ENCODE measurements around the gene TMEM61.
"Not testable (repeated sequence)": the region's sequence is repeated elsewhere in the genome, so short reads cannot be mapped to it uniquely, and the experiment has no call there.

TMEM61 gene

GRCh38 chr1:55012661-55013060, 32.2 kb downstream of the TMEM61 start:
- Mint-ChIP-seq H3K4me1 (no peaks in the 10 kb centered on the region), H3K27me3 (peaks cover 15% of the 10 kb centered on the region), H3K9me3 (no peaks in the 10 kb centered on the region), H3K4me3 (no peak overlapping the region), H3K27ac (no peak overlapping the region), H3K36me3 (no peaks in the 10 kb centered on the region)
- no peak for DNase-seq (ENCODE audit: low spot score in 2 of 2)
- no peak for ATAC-seq (ENCODE audit: low read depth)

- Mint-ChIP-seq H3K4me3 (no peak overlapping the region), H3K4me1 (no peaks in the 10 kb centered on the region), H3K27ac (no peak overlapping the region), H3K27me3 (peaks cover 16% of the 10 kb centered on the region), H3K9me3 (no peaks in the 10 kb centered on the region), H3K36me3 (no peaks in the 10 kb centered on the region)
- DNase-seq (ENCODE audit: low spot score in 2 of 2) (no peak), ATAC-seq (ENCODE audit: low read depth) (no peak)
These were observed 34.7 kb downstream of the TMEM61 start for GRCh38 chr1:55015123-55015522.

GRCh38 chr1:55015731-55016620, 35.5 kb downstream of the TMEM61 start:
- Mint-ChIP-seq H3K9me3 (no peaks in the 10 kb centered on the region), H3K36me3 (no peaks in the 10 kb centered on the region), H3K4me1 (no peaks in the 10 kb centered on the region), H3K27me3 (peaks cover 16% of the 10 kb centered on the region), H3K27ac (no peak overlapping the region), H3K4me3 (no peak overlapping the region)
- ATAC-seq (ENCODE audit: low read depth) (no peak), DNase-seq (ENCODE audit: low spot score in 2 of 2) (no peak)

DNA sequence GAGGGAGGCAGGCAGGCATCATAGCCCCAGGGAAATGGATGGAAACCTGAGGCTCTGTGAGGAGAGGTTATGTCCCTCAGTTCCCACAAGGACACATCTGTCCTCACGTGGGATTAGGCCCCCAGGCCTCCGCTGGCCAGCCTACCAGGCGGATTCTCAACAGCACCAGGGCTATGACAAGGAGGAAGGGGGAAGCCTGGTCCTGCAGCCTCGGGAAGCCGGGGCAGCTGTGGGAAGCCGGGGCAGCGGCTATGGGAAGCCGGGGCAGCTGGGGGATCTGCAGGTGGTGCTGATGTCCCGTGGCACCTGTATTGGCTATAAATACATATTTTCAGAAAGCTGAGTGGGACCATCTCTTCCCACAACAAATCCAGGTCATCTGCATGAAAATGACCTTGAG, 38.0 kb downstream of the TMEM61 start:
- Mint-ChIP-seq H3K27ac (no peak overlapping the region), H3K36me3 (no peaks in the 10 kb centered on the region), H3K4me3 (no peak overlapping the region), H3K4me1 (peaks cover 4% of the 10 kb centered on the region), H3K27me3 (peaks cover 22% of the 10 kb centered on the region), H3K9me3 (no peaks in the 10 kb centered on the region)
- ATAC-seq (ENCODE audit: low read depth) (no peak), DNase-seq (ENCODE audit: low spot score in 2 of 2) (no peak)

DNA sequence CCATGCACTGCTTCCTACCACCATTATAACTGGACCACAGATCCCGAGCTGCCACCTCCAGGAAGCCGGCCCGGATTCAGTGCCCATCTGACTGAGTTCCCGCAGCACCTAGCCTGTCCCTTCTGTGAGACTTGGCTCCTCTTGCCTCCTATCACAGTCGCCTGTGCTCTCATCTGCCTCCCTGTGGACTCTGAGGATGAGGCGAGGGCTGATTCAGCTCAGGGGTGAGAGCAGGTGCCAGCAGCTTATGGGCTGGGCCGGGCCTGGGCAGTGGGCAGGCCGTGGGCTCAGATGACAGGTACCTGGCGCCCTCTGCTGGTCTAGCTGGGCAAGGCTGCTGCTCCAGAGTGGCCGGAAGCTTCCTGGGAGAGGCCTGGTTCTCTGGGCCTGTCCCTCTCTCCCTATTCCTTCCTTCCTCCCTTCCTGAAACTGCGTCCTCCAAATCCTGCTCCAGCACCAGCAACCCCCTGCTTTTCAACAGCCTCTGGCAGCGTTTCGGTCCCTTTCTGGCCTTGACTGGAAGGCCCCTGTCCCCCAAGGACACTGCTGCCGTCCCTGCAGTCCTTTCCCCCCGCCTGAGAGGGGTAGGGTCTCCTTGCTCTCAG, 41.6 kb downstream of the TMEM61 start:
- no peak overlapping the region for H3K4me3 Mint-ChIP-seq
- H3K27ac Mint-ChIP-seq: no peak overlapping the region
- H3K4me1 Mint-ChIP-seq: peaks cover 8% of the 10 kb centered on the region
- peaks cover 18% of the 10 kb centered on the region for H3K27me3 Mint-ChIP-seq
- ATAC-seq (ENCODE audit: low read depth) (peak; percentile 59), DNase-seq (ENCODE audit: low spot score in 2 of 2) (peak; percentile 20 to 41)
- H3K36me3 Mint-ChIP-seq: no peaks in the 10 kb centered on the region
- H3K9me3 Mint-ChIP-seq: no peaks in the 10 kb centered on the region

- peaks cover 15% of the 10 kb centered on the region for H3K27me3 Mint-ChIP-seq
- not testable (repeated sequence) for H3K9me3 Mint-ChIP-seq; DNase-seq (ENCODE audit: low spot score in 2 of 2); H3K4me3 Mint-ChIP-seq; H3K27ac Mint-ChIP-seq; ATAC-seq (ENCODE audit: low read depth); H3K36me3 Mint-ChIP-seq; H3K4me1 Mint-ChIP-seq
These were observed 43.7 kb downstream of the TMEM61 start for GRCh38 chr1:55024163-55024562.

- H3K9me3 Mint-ChIP-seq; H3K36me3 Mint-ChIP-seq; H3K4me1 Mint-ChIP-seq; H3K27ac Mint-ChIP-seq; H3K4me3 Mint-ChIP-seq; ATAC-seq (ENCODE audit: low read depth); DNase-seq (ENCODE audit: low spot score in 2 of 2): not testable (repeated sequence)
- H3K27me3 Mint-ChIP-seq: peaks cover 24% of the 10 kb centered on the region
These were observed 46.3 kb downstream of the TMEM61 start for GRCh38 chr1:55026682-55027081.

- not testable (repeated sequence) for ATAC-seq (ENCODE audit: low read depth); H3K9me3 Mint-ChIP-seq; H3K27ac Mint-ChIP-seq; H3K4me1 Mint-ChIP-seq; H3K36me3 Mint-ChIP-seq; DNase-seq (ENCODE audit: low spot score in 2 of 2); H3K4me3 Mint-ChIP-seq
- peaks cover 23% of the 10 kb centered on the region for H3K27me3 Mint-ChIP-seq
These were observed 50.7 kb downstream of the TMEM61 start for GRCh38 chr1:55031098-55031497.

GRCh38 chr1:55033265-55033614, 52.8 kb downstream of the TMEM61 start:
- Mint-ChIP-seq H3K4me3 (no peak overlapping the region), H3K36me3 (peaks cover 2% of the 10 kb centered on the region), H3K27me3 (peaks cover 29% of the 10 kb centered on the region), H3K4me1 (peaks cover 3% of the 10 kb centered on the region), H3K9me3 (peaks cover 2% of the 10 kb centered on the region), H3K27ac (no peak overlapping the region)
- DNase-seq (ENCODE audit: low spot score in 2 of 2) (no peak), ATAC-seq (ENCODE audit: low read depth) (no peak)

GRCh38 chr1:55034476-55035133, 54.2 kb downstream of the TMEM61 start:
- DNase-seq (ENCODE audit: low spot score in 2 of 2) (no peak), ATAC-seq (ENCODE audit: low read depth) (no peak)
- H3K36me3 Mint-ChIP-seq: peaks cover 2% of the 10 kb centered on the region
- H3K9me3 Mint-ChIP-seq: peaks cover 2% of the 10 kb centered on the region
- H3K4me1 Mint-ChIP-seq: peaks cover 3% of the 10 kb centered on the region
- no peak overlapping the region for H3K4me3 Mint-ChIP-seq
- H3K27ac Mint-ChIP-seq: no peak overlapping the region
- H3K27me3 Mint-ChIP-seq: peaks cover 33% of the 10 kb centered on the region

DNA sequence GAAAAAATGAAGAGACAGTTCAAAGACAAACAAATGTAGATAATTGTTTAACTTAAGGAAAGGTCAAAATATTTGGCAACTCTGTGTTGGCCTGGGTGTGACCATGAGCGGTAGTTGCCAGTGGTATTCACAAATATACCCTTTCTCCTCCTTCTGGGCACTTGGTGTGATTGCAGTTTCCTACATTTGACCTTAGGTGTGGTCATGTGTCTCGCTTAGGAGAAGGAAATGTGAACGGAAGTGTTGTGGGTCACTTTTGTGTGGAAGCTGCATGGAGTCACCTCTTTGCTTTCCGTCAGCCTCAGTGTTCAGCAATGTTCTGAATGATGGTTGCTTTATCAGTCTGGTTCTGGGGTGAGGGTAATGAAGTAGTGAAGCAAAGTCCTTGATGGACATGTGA, 55.5 kb downstream of the TMEM61 start:
- Mint-ChIP-seq H3K4me1 (peaks cover 3% of the 10 kb centered on the region), H3K27me3 (peaks cover 32% of the 10 kb centered on the region), H3K9me3 (peaks cover 2% of the 10 kb centered on the region), H3K4me3 (no peak overlapping the region), H3K36me3 (peaks cover 2% of the 10 kb centered on the region), H3K27ac (no peak overlapping the region)
- ATAC-seq (ENCODE audit: low read depth) (no peak), DNase-seq (ENCODE audit: low spot score in 2 of 2) (no peak)

DNA sequence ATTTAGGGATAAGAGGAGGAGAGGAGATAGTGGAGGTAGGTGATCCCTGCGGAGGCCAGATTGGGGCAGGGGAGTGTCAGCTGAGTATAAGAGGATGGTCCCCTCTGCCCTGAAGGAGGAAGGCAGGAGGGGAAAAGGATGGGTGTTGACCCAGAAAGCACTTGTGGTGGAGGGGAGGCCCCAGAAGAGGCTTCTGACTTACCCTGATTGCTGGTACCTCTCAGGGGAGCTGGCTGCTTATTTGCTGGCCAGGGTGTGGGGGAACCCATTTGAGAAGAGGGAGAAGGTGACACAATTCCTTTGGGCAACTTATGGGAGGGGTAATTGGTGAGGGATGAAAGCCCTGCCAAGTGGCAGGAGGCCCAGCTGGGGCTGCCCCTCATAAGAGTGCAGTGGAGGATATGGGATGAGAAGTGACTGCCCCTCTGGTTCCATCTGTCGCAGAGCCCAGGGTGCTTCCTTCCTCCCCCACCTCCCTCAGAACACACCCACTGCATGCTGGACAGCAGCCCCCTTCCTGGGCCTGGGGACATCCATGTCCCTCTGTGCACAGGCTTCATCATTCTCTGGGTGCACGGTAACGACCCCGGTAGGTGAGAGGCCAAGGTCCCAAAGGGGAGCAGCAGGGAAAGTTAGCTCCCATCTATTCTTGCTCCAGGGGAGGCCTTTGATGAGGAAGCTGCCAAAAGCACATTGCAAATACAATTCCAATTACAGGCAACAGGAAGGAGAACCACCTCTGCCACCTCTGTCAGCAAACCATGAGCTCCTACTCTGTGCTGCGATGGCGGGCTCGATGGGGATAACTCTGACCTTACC, 57.5 kb downstream of the TMEM61 start:
- H3K36me3 Mint-ChIP-seq: peaks cover 2% of the 10 kb centered on the region
- H3K27ac Mint-ChIP-seq: no peak overlapping the region
- H3K27me3 Mint-ChIP-seq: peaks cover 34% of the 10 kb centered on the region

GRCh38 chr1:55038552-55038838, 58.1 kb downstream of the TMEM61 start:
- Mint-ChIP-seq H3K27me3 (peaks cover 30% of the 10 kb centered on the region), H3K27ac (no peak overlapping the region), H3K4me1 (peaks cover 3% of the 10 kb centered on the region), H3K4me3 (no peak overlapping the region), H3K36me3 (no peaks in the 10 kb centered on the region), H3K9me3 (no peaks in the 10 kb centered on the region)
- DNase-seq (ENCODE audit: low spot score in 2 of 2) (no peak), ATAC-seq (ENCODE audit: low read depth) (no peak)

More for the DNA sequence above, 57.5 kb downstream of the TMEM61 start:
- Mint-ChIP-seq H3K9me3 (peaks cover 2% of the 10 kb centered on the region), H3K4me3 (no peak overlapping the region), H3K4me1 (peaks cover 3% of the 10 kb centered on the region)
- ATAC-seq (ENCODE audit: low read depth) (no peak), DNase-seq (ENCODE audit: low spot score in 2 of 2) (no peak)

DNA sequence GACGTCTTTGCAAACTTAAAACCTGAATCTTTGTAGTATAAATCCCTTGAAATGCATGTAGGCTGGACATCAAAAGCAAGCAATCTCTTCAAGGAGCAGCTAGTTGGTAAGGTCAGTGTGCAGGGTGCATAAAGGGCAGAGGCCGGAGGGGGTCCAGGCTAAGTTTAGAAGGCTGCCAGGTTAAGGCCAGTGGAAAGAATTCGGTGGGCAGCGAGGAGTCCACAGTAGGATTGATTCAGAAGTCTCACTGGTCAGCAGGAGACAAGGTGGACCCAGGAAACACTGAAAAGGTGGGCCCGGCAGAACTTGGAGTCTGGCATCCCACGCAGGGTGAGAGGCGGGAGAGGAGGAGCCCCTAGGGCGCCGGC, 58.5 kb downstream of the TMEM61 start:
- DNase-seq (ENCODE audit: low spot score in 2 of 2) (no peak), ATAC-seq (ENCODE audit: low read depth) (no peak)
- Mint-ChIP-seq H3K4me1 (peaks cover 3% of the 10 kb centered on the region), H3K4me3 (no peak overlapping the region), H3K36me3 (no peaks in the 10 kb centered on the region), H3K27me3 (peaks cover 29% of the 10 kb centered on the region), H3K9me3 (no peaks in the 10 kb centered on the region), H3K27ac (no peak overlapping the region)
